NT2/D1 (cell line): Measurements from ENCODE around the gene SLC25A48.

Experiments
- SUZ12 ChIP-seq: IDR thresholded peaks from 2 replicates; pipeline ENCODE4 v1.6.1; 2011; ENCODE audit not compliant: insufficient read length, insufficient read depth; ENCODE audit errors: extremely low read depth
- YY1 ChIP-seq: IDR thresholded peaks from 2 replicates; pipeline ENCODE4 v1.6.1; 2011; ENCODE audit not compliant: insufficient read length, insufficient read depth
- ZNF274 ChIP-seq: IDR thresholded peaks from 2 replicates; pipeline ENCODE4 v1.6.1; 2011; ENCODE audit warnings: mild to moderate bottlenecking, low read depth, low read length

- no peak for TF ChIP-seq YY1
- TF ChIP-seq ZNF274, result no peak
- no peak for TF ChIP-seq SUZ12
Observed at GRCh38 chr5:135821061-135821801, 13.2 kb upstream of the SLC25A48 start.
